ENCODE measurements around the gene BTBD3. TPM values are rescaled to one million over a fixed set of nuclear protein-coding genes. Genes with fewer than 3 reads are reported as not detected.

BTBD3 gene
- total and polyA plus RNA-seq, 4 donors: 3.0 to 13.1 (median 8.4) TPM

GRCh38 chr20:11972478-11972877, 54.8 kb downstream of the BTBD3 start:
- Histone ChIP-seq H3K4me1 (ENCODE audit: control insufficient read depth in 4 of 4, insufficient read depth in 4 of 4, low read length in 3 of 4) (no peaks in the 10 kb centered on the region), H3K4me3 (ENCODE audit: low read depth in 1 of 3, low read length in 3 of 3) (no peak overlapping the region), H3K9ac (ENCODE audit: low read depth in 1 of 2, low read length in 2 of 2) (no peak overlapping the region), H3K27me3 (ENCODE audit: control insufficient read depth in 4 of 4, insufficient read depth in 4 of 4, low read length in 3 of 4) (no peaks in the 10 kb centered on the region), H3K36me3 (ENCODE audit: control insufficient read depth in 4 of 4, insufficient read depth in 3 of 4, low read depth in 1 of 4, low read length in 3 of 4) (no peaks in the 10 kb centered on the region), H3K27ac (ENCODE audit: low read depth in 1 of 2, low read length in 2 of 2) (no peak overlapping the region), H3K9me3 (ENCODE audit: control insufficient read depth in 4 of 4, low read length in 3 of 4) (no peaks in the 10 kb centered on the region)
- TF ChIP-seq NR2F2 (IDR thresholded peaks at IDR 0.05): no peak
- TF ChIP-seq YY1 (IDR thresholded peaks at IDR 0.05): no peak
- TF ChIP-seq, protein P1, sequence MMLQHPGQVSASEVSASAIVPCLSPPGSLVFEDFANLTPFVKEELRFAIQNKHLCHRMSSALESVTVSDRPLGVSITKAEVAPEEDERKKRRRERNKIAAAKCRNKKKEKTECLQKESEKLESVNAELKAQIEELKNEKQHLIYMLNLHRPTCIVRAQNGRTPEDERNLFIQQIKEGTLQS (IDR thresholded peaks at IDR 0.05): no peak
- no peak for TF ChIP-seq REST (IDR thresholded peaks at IDR 0.05)
- TF ChIP-seq SP1 (IDR thresholded peaks at IDR 0.05): no peak
- no peak for TF ChIP-seq MAX (IDR thresholded peaks at IDR 0.05)
- TF ChIP-seq, protein P2, sequence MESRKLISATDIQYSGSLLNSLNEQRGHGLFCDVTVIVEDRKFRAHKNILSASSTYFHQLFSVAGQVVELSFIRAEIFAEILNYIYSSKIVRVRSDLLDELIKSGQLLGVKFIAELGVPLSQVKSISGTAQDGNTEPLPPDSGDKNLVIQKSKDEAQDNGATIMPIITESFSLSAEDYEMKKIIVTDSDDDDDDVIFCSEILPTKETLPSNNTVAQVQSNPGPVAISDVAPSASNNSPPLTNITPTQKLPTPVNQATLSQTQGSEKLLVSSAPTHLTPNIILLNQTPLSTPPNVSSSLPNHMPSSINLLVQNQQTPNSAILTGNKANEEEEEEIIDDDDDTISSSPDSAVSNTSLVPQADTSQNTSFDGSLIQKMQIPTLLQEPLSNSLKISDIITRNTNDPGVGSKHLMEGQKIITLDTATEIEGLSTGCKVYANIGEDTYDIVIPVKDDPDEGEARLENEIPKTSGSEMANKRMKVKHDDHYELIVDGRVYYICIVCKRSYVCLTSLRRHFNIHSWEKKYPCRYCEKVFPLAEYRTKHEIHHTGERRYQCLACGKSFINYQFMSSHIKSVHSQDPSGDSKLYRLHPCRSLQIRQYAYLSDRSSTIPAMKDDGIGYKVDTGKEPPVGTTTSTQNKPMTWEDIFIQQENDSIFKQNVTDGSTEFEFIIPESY (IDR thresholded peaks at IDR 0.05): no peak
- TF ChIP-seq EGR1 (IDR thresholded peaks at IDR 0.05; ENCODE audit: low read depth in 2 of 2): no peak
- TF ChIP-seq, protein P3, sequence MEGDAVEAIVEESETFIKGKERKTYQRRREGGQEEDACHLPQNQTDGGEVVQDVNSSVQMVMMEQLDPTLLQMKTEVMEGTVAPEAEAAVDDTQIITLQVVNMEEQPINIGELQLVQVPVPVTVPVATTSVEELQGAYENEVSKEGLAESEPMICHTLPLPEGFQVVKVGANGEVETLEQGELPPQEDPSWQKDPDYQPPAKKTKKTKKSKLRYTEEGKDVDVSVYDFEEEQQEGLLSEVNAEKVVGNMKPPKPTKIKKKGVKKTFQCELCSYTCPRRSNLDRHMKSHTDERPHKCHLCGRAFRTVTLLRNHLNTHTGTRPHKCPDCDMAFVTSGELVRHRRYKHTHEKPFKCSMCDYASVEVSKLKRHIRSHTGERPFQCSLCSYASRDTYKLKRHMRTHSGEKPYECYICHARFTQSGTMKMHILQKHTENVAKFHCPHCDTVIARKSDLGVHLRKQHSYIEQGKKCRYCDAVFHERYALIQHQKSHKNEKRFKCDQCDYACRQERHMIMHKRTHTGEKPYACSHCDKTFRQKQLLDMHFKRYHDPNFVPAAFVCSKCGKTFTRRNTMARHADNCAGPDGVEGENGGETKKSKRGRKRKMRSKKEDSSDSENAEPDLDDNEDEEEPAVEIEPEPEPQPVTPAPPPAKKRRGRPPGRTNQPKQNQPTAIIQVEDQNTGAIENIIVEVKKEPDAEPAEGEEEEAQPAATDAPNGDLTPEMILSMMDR (IDR thresholded peaks at IDR 0.05; ENCODE audit: low read depth, low read length, missing input control): no peak
- no peak for TF ChIP-seq RXRA (IDR thresholded peaks at IDR 0.05)
- 93% methylated on average over 2 of the region's 2 CpGs for WGBS
- no peak for DNase-seq (ENCODE audit: low spot score)

All from liver (tissue), 9 donors.